Measurements from ENCODE around the gene ADRA2A. TPM values are rescaled to one million over a fixed set of nuclear protein-coding genes. Genes with fewer than 3 reads are reported as not detected.

Gene ADRA2A
- total RNA-seq: 10 to 100 TPM in 2 of 3 donors, 1 to 10 TPM in 1; 7.8 to 18.4 (median 14.9) TPM

DNA sequence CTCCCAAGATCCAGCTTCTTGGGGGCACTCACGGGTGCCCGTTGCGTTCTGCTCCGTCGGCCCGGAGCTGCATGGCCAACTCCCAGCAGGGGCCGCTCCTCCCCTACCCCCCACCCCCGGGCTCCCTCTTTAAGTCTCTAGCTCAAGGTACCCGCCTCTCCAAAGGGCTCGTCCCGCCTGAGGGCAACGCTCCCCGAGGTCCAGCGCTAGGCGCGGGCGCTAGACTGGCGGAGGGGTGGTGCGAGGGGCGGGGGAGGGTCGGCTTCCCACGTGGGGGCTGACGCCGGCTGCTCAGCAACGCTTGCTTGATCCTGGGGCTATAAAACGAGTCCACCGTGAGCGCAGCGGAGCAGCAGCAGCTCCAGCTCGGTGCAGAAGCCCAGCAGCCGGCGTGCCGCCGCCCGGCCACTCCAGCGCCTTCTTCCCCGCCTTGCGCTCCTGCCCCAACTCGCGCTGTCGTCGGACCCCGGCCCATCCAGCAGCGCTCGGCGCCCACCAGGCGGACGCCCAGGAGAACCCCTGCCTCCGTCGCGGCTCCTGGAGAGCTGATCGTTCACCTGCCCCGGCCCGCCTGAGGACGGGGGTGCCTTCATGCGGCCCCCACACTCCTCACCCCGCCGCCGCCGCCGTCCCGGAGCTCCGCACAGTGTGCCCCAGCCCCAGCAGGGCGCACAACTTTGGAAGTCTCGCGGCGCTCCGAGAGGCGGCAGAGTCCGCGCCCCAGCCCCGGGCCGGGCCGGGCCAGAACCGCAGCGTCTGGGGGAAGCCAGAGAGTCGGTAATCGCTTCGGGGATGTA lies at the start of gene ADRA2A:
Gene ADRA2A, plus strand, starts transcription at position 348 of the 797 bp plus-strand sequence. CDS start 968 bp downstream, outside the sequence.
- H3K27me3 ChIP-seq: peaks cover 0 to 64% of the 10 kb centered on the region in 2 donors
- TF ChIP-seq POLR2AphosphoS5 (IDR thresholded peaks at IDR 0.05) (no peak), POLR2A (IDR thresholded peaks at IDR 0.05) (no peak), CTCF (IDR thresholded peaks at IDR 0.05) (no peak)
- H3K4me1 ChIP-seq: peaks cover 0 to 3% of the 10 kb centered on the region in 2 donors
- no peaks in the 10 kb centered on the region for H3K9me3 ChIP-seq
- H3K36me3 ChIP-seq: no peaks in the 10 kb centered on the region
- intact Hi-C loops (cut with DNase I; ENCODE audit: low total_unique reads): no loop called here
- H3K27ac ChIP-seq: peak within 1 kb of the TSS in 1 of 2 donors; percentile 56
- peak within 1 kb of the TSS; percentile 43 to 71 (median 53) for H3K4me3 ChIP-seq
- DNase-seq (ENCODE audit: low spot score in 2 of 2): no peak

GRCh38 chr10:111030042-111030750 lies 46.6 kb upstream of the ADRA2A start:
- no peak for DNase-seq (ENCODE audit: low spot score in 2 of 2)
- H3K27me3 ChIP-seq: no peaks in the 10 kb centered on the region
- intact Hi-C loops (cut with DNase I; ENCODE audit: low total_unique reads): no loop called here
- TF ChIP-seq CTCF (IDR thresholded peaks at IDR 0.05): no peak
- TF ChIP-seq POLR2AphosphoS5 (IDR thresholded peaks at IDR 0.05): no peak
- H3K36me3 ChIP-seq: no peaks in the 10 kb centered on the region
- peaks cover 16 to 17% of the 10 kb centered on the region in 2 donors for H3K9me3 ChIP-seq
- H3K27ac ChIP-seq: no peak overlapping the region
- H3K4me3 ChIP-seq: no peak overlapping the region
- H3K4me1 ChIP-seq: no peaks in the 10 kb centered on the region

GRCh38 chr10:111034598-111035310 lies 42.1 kb upstream of the ADRA2A start:
- intact Hi-C loops (cut with DNase I; ENCODE audit: low total_unique reads): no loop called here
- Histone ChIP-seq H3K4me3 (no peak overlapping the region), H3K36me3 (no peaks in the 10 kb centered on the region), H3K9me3 (peaks cover 18 to 33% of the 10 kb centered on the region in 2 donors), H3K4me1 (no peaks in the 10 kb centered on the region), H3K27me3 (no peaks in the 10 kb centered on the region), H3K27ac (no peak overlapping the region)
- TF ChIP-seq CTCF (IDR thresholded peaks at IDR 0.05) (no peak), POLR2AphosphoS5 (IDR thresholded peaks at IDR 0.05) (no peak), POLR2A (IDR thresholded peaks at IDR 0.05) (no peak)
- no peak for DNase-seq (ENCODE audit: low spot score in 2 of 2)

DNA sequence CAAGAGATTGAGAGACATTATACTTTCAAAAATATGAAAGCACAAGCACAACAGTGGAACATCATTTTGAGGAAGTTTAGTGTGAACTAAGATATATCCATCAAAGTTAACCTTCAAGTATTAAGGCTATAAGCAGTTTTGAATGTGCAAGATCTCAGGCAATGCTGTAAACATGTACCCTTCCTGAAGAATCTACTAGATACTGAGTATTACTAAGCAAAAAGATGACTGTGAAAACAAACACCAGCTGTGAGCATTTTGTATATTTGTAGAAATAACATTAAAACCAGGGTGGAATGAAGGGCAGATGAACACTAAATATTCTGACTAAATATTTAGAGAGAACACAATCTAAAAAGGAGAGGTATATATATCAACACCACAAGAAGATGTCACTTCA lies 41.3 kb upstream of the ADRA2A start:
- Histone ChIP-seq H3K9me3 (peaks cover 19 to 41% of the 10 kb centered on the region in 2 donors), H3K36me3 (no peaks in the 10 kb centered on the region), H3K4me3 (no peak overlapping the region), H3K27me3 (no peaks in the 10 kb centered on the region), H3K27ac (no peak overlapping the region), H3K4me1 (no peaks in the 10 kb centered on the region)
- DNase-seq (ENCODE audit: low spot score in 2 of 2): no peak
- intact Hi-C loops (cut with DNase I; ENCODE audit: low total_unique reads): no loop called here
- TF ChIP-seq CTCF (IDR thresholded peaks at IDR 0.05): no peak
- no peak for TF ChIP-seq POLR2A (IDR thresholded peaks at IDR 0.05)
- no peak for TF ChIP-seq POLR2AphosphoS5 (IDR thresholded peaks at IDR 0.05)
